ENCODE measurements around the gene BCAR3.

- TF ChIP-seq RCOR1 (IDR thresholded peaks at IDR 0.05; ENCODE audit: insufficient replicate concordance, low read length) (no peak), MXI1 (IDR thresholded peaks at IDR 0.05; ENCODE audit: borderline replicate concordance, low read depth, low read length) (no peak), RFX5 (IDR thresholded peaks at IDR 0.05; ENCODE audit: low read depth, low read length) (no peak), CTCF (conservative IDR thresholded peaks at IDR 0.05; ENCODE audit: low read depth, low read length) (no peak), POLR2A (IDR thresholded peaks at IDR 0.05; ENCODE audit: low read depth, low read length) (no peak), NFE2L2 (IDR thresholded peaks at IDR 0.05; ENCODE audit: low read depth, low read length) (no peak), ELK1 (IDR thresholded peaks at IDR 0.05; ENCODE audit: borderline replicate concordance, low read depth, low read length) (no peak), RAD21 (IDR thresholded peaks at IDR 0.05; ENCODE audit: low read length) (no peak), MAZ (IDR thresholded peaks at IDR 0.05; ENCODE audit: borderline replicate concordance, low read depth, low read length) (no peak), FOS (IDR thresholded peaks at IDR 0.05; ENCODE audit: low read depth, low read length) (no peak)
These were observed 106.6 kb downstream of the BCAR3 start for GRCh38 chr1:93574991-93575390.

Measured in IMR-90 (cell line).